ENCODE data around the gene EXOC3L2.

Gene EXOC3L2

DNA sequence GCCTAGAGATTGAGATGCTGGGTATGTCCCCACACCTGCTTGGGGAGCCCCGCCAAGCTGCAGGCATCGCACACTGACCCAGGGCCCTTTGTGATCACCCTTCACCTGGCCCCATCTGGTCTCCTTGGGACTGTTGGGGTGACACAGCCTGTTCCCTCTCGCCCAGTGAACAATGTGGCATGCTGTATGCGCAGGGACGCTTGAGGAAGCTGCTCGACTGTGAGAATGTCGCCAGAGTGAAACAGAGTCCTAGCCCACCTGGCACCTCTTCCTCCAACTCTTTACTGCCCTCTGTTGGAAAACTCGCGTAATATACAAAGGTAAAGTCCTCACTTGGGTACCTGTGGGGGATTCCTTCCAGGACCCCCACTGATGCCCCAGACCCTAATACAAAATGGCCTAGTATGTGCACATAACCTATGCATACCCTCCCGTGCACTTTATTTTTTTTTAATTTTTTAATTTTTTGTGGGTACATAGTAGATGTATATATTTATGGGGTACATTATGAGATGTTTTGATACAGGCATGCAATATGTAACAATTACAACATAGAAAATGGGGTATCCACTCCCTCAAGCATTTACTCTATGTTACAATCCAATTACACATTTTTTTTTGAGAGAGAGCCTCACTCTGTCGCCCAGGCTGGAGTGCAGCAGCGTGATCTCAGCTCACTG is 57.6 kb downstream of the EXOC3L2 start:
- H3K4me3 ChIP-seq (ENCODE audit: insufficient read depth, low read length, poor library complexity, severe bottlenecking) = no peak overlapping the region
- no peak overlapping the region for H2AFZ ChIP-seq (ENCODE audit: low read depth, low read length, severe bottlenecking)
- H4K20me1 ChIP-seq (ENCODE audit: low read depth, low read length) = no peaks in the 10 kb centered on the region
- no peak for TF ChIP-seq EZH2phosphoT487 (conservative IDR thresholded peaks at IDR 0.05; ENCODE audit: low read length)
- TF ChIP-seq, protein P1, sequence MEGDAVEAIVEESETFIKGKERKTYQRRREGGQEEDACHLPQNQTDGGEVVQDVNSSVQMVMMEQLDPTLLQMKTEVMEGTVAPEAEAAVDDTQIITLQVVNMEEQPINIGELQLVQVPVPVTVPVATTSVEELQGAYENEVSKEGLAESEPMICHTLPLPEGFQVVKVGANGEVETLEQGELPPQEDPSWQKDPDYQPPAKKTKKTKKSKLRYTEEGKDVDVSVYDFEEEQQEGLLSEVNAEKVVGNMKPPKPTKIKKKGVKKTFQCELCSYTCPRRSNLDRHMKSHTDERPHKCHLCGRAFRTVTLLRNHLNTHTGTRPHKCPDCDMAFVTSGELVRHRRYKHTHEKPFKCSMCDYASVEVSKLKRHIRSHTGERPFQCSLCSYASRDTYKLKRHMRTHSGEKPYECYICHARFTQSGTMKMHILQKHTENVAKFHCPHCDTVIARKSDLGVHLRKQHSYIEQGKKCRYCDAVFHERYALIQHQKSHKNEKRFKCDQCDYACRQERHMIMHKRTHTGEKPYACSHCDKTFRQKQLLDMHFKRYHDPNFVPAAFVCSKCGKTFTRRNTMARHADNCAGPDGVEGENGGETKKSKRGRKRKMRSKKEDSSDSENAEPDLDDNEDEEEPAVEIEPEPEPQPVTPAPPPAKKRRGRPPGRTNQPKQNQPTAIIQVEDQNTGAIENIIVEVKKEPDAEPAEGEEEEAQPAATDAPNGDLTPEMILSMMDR (IDR thresholded peaks at IDR 0.05; ENCODE audit: insufficient read depth, low read length, poor library complexity, severe bottlenecking) = peak; percentile 34
- H3K79me2 ChIP-seq (ENCODE audit: insufficient read depth, low read length) = no peaks in the 10 kb centered on the region
- no peak overlapping the region for H3K9ac ChIP-seq (ENCODE audit: low read length)
- no peak overlapping the region for H3K27ac ChIP-seq (ENCODE audit: low read depth, low read length)
- no peak overlapping the region for H3K4me2 ChIP-seq (ENCODE audit: low read depth, low read length, poor library complexity, severe bottlenecking)
- no peaks in the 10 kb centered on the region for H3K9me2 ChIP-seq (replicated peaks; ENCODE audit: insufficient read depth, low read length)
- H3K36me3 ChIP-seq (ENCODE audit: low read length) = no peaks in the 10 kb centered on the region
- no peaks in the 10 kb centered on the region for H3K9me3 ChIP-seq (ENCODE audit: insufficient read depth, low read length)
- H3K27me3 ChIP-seq (ENCODE audit: low read length) = no peaks in the 10 kb centered on the region
- no peaks in the 10 kb centered on the region for H3F3A ChIP-seq (ENCODE audit: insufficient read depth)

DNA sequence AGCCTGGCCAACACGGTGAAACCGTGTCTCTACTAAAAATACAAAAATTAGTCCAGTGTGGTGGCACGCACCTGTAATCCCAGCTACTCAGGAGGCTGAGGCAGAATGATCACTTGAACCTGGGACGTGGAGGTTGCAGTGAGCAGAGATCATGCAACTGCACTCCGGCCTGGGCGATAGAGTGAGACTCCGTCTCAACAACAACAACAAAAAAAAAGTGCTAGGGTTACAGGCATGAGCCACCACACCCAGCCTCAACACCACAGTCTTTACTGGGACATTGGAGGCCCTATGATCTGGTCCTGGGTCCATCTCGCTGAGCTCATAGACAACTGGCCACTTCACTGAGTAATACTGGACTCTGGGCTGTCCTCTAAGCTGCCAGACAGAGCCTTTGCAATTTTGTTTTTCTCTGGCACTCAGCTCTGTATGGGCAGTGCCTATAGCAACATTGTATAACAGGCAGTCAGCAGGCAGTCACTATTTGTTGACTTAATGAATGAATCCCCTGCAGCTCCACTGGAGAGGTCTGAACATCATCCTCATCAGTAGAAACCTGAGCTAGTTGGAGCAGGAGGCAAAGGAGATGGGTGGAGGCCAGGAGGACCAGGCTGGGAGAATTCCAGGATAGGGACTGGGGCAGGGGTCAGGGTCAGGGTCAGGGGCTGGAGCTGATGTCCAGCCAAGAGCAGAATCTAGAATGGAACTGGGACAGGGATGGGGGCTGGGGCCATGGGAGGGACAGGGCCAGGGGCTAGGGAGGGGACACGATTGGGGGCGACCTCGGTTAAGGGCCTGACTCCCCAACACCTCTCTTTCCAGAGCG is 58.5 kb downstream of the EXOC3L2 start:
- H3K4me2 ChIP-seq (ENCODE audit: low read depth, low read length, poor library complexity, severe bottlenecking) = no peak overlapping the region
- H3K27me3 ChIP-seq (ENCODE audit: low read length) = no peaks in the 10 kb centered on the region
- peaks cover 1% of the 10 kb centered on the region; the same call in 1 of the 2 replicates for H3K79me2 ChIP-seq (ENCODE audit: insufficient read depth, low read length)
- no peaks in the 10 kb centered on the region for H3K36me3 ChIP-seq (ENCODE audit: low read length)
- no peaks in the 10 kb centered on the region for H3K9me2 ChIP-seq (replicated peaks; ENCODE audit: insufficient read depth, low read length)
- no peak overlapping the region for H3K9ac ChIP-seq (ENCODE audit: low read length)
- no peak for TF ChIP-seq EZH2phosphoT487 (conservative IDR thresholded peaks at IDR 0.05; ENCODE audit: low read length)
- TF ChIP-seq, protein P1 (IDR thresholded peaks at IDR 0.05; ENCODE audit: insufficient read depth, low read length, poor library complexity, severe bottlenecking) = no peak
- H4K20me1 ChIP-seq (ENCODE audit: low read depth, low read length) = no peaks in the 10 kb centered on the region
- no peak overlapping the region for H3K27ac ChIP-seq (ENCODE audit: low read depth, low read length)
- no peak overlapping the region for H2AFZ ChIP-seq (ENCODE audit: low read depth, low read length, severe bottlenecking)
- no peaks in the 10 kb centered on the region for H3F3A ChIP-seq (ENCODE audit: insufficient read depth)
- no peaks in the 10 kb centered on the region for H3K9me3 ChIP-seq (ENCODE audit: insufficient read depth, low read length)
- no peak overlapping the region for H3K4me3 ChIP-seq (ENCODE audit: insufficient read depth, low read length, poor library complexity, severe bottlenecking)

DNA sequence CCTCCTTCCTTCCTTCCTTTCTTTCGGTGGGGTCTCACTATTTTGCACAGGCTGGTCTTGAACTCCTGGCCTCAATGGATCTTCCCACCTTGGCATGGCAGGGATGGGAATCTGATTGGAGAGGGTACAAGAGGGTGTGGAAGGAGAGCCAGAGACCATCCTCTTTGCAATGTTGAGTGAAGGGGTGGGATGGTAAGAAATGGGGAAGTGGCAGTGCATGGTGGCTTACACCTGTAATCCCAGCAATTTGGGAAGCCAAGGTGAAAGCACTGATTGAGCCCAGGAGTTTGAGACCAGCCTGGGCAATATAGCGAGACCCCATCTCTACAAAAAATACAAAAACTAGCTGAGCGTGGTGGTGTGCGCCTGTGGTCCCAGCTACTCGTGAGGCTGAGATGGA is 61.1 kb downstream of the EXOC3L2 start:
- no peak overlapping the region for H3K27ac ChIP-seq (ENCODE audit: low read depth, low read length)
- no peaks in the 10 kb centered on the region for H4K20me1 ChIP-seq (ENCODE audit: low read depth, low read length)
- no peaks in the 10 kb centered on the region for H3K27me3 ChIP-seq (ENCODE audit: low read length)
- no peak overlapping the region for H3K4me3 ChIP-seq (ENCODE audit: insufficient read depth, low read length, poor library complexity, severe bottlenecking)
- H3K9ac ChIP-seq (ENCODE audit: low read length) = no peak overlapping the region
- no peaks in the 10 kb centered on the region for H3K36me3 ChIP-seq (ENCODE audit: low read length)
- no peak overlapping the region for H2AFZ ChIP-seq (ENCODE audit: low read depth, low read length, severe bottlenecking)
- TF ChIP-seq, protein P1 (IDR thresholded peaks at IDR 0.05; ENCODE audit: insufficient read depth, low read length, poor library complexity, severe bottlenecking) = no peak
- TF ChIP-seq EZH2phosphoT487 (conservative IDR thresholded peaks at IDR 0.05; ENCODE audit: low read length) = no peak
- no peak overlapping the region for H3K4me2 ChIP-seq (ENCODE audit: low read depth, low read length, poor library complexity, severe bottlenecking)
- H3K9me2 ChIP-seq (replicated peaks; ENCODE audit: insufficient read depth, low read length) = no peaks in the 10 kb centered on the region
- H3F3A ChIP-seq (ENCODE audit: insufficient read depth) = no peaks in the 10 kb centered on the region
- no peaks in the 10 kb centered on the region for H3K9me3 ChIP-seq (ENCODE audit: insufficient read depth, low read length)
- peaks cover 18% of the 10 kb centered on the region; the same call in 1 of the 2 replicates for H3K79me2 ChIP-seq (ENCODE audit: insufficient read depth, low read length)

All from SU-DHL-6 (cell line).